HG03439 (cell line): Measurements from ENCODE around the gene UBE2E1.

Source experiments
- ATAC-seq: cut with Tn5 transposase; IDR thresholded peaks from one replicate; pipeline ENCODE4 v1.9.1; 2021; ENCODE audit warnings: mild to moderate bottlenecking, moderate library complexity; ENCODE audit not compliant: unreplicated experiment

UBE2E1 gene

GRCh38 chr3:23817508-23818223 lies 11.9 kb downstream of the UBE2E1 start:
- ATAC-seq = no peak

GRCh38 chr3:23819599-23820360 lies 14.0 kb downstream of the UBE2E1 start:
- peak; percentile 62 for ATAC-seq

- ATAC-seq = no peak
These were observed 15.1 kb downstream of the UBE2E1 start for GRCh38 chr3:23820888-23821287.

- no peak for ATAC-seq
These were observed 16.1 kb downstream of the UBE2E1 start for GRCh38 chr3:23821858-23822257.

GRCh38 chr3:23822559-23822958 lies 16.8 kb downstream of the UBE2E1 start:
- no peak for ATAC-seq

- no peak for ATAC-seq
These were observed 17.9 kb downstream of the UBE2E1 start for GRCh38 chr3:23823620-23824019.

- ATAC-seq = no peak
These were observed 19.1 kb downstream of the UBE2E1 start for GRCh38 chr3:23824699-23825444.

GRCh38 chr3:23825802-23826201 lies 20.0 kb downstream of the UBE2E1 start:
- no peak for ATAC-seq

GRCh38 chr3:23826382-23827064 lies 20.8 kb downstream of the UBE2E1 start:
- no peak for ATAC-seq

- ATAC-seq = peak; percentile 42
These were observed 23.6 kb downstream of the UBE2E1 start for GRCh38 chr3:23829242-23829934.

- peak; percentile 92 for ATAC-seq
These were observed 25.2 kb downstream of the UBE2E1 start for GRCh38 chr3:23830869-23831484.

- ATAC-seq = peak; percentile 17
These were observed 26.0 kb downstream of the UBE2E1 start for GRCh38 chr3:23831517-23832394.

GRCh38 chr3:23832523-23832922 lies 26.8 kb downstream of the UBE2E1 start:
- no peak for ATAC-seq

- no peak for ATAC-seq
These were observed 28.5 kb downstream of the UBE2E1 start for GRCh38 chr3:23834082-23834870.

GRCh38 chr3:23835087-23835486 lies 29.3 kb downstream of the UBE2E1 start:
- no peak for ATAC-seq

GRCh38 chr3:23835802-23836201 lies 30.0 kb downstream of the UBE2E1 start:
- ATAC-seq = no peak

GRCh38 chr3:23836536-23837230 lies 30.9 kb downstream of the UBE2E1 start:
- ATAC-seq = no peak

GRCh38 chr3:23837286-23837685 lies 31.5 kb downstream of the UBE2E1 start:
- no peak for ATAC-seq
